H1 (cell line): ENCODE results near the gene GCHFR. TPM values are rescaled to one million over a fixed set of nuclear protein-coding genes. Genes with fewer than 3 reads are reported as not detected.
A peak's percentile ranks its signal among the peaks of the same experiment; 100 is the strongest.

Experiments
- CHD7 ChIP-seq: fragments of 300-600 bp; sonication (generic); IDR thresholded peaks from 2 replicates; pipeline ENCODE4 v1.7.1; 2012; ENCODE audit warnings: low read length, moderate library complexity, mild to moderate bottlenecking, inconsistent platforms; ENCODE audit not compliant: insufficient replicate concordance
- HDAC2 ChIP-seq, 2 experiments: fragments of 300-600 bp in 1 of 2; sonication (generic) in 1 of 2; IDR thresholded peaks; 2 replicates each; pipeline ENCODE4 v1.6.1; 2011 to 2012; ENCODE audit warnings: low read depth in 2 of 2, low read length in 2 of 2, mild to moderate bottlenecking in 2 of 2, moderate library complexity in 2 of 2, borderline replicate concordance in 1 of 2, inconsistent platforms in 1 of 2
- JUND ChIP-seq: IDR thresholded peaks from 2 replicates; pipeline ENCODE4 v1.6.1; 2011; ENCODE audit warnings: mild to moderate bottlenecking, improper control_type of control experiment, low read length
- KDM1A ChIP-seq: fragments of 200-600, 300-600 bp; sonication (generic); IDR thresholded peaks from 2 replicates; pipeline ENCODE4 v1.7.1; 2016; ENCODE audit warnings: mild to moderate bottlenecking, low read length, borderline replicate concordance
- KDM5A ChIP-seq: fragments of 200-600 bp; IDR thresholded peaks from 2 replicates; pipeline ENCODE4 v1.7.1; 2012; ENCODE audit warnings: mild to moderate bottlenecking, low read length, inconsistent platforms, mixed read lengths
- SP4 ChIP-seq: IDR thresholded peaks from 2 replicates; pipeline ENCODE4 v1.6.1; 2012; ENCODE audit warnings: low read length, inconsistent platforms
- polyA plus RNA-seq, 7 experiments: library from polyadenylated mRNA; depleted of rRNA in 3 of 7; stranded (reverse) in 5 of 7; unstranded in 2 of 7; fragments of >200 nt in 5 of 7; fragments of 200-250 nt in 2 of 7; gene quantifications; 1 replicate in 5 of 7; 2 replicates in 1 of 7; 4 replicates in 1 of 7; pipeline versions ENCODE4 v1.2.1 to v1.2.3, GENCODE V29; 2011 to 2013; ENCODE audit warnings: missing spikeins in 2 of 7, mixed read lengths in 2 of 7
- total RNA-seq: library from RNA; stranded (reverse); fragmentation: NEBNext Ultra II Directional; extraction: Animal tissue kit (Norgen Biotek cat#: 25700); gene quantifications from 2 replicates; pipeline ENCODE4 v1.2.1, GENCODE V29; 2021

Gene GCHFR
- total and polyA plus RNA-seq, 2 of the 8 experiments (the other 6 are each of a cell fraction or from before 2014, with no cell fraction given), result 25.9 to 81.5 TPM

GRCh38 chr15:40787991-40788390 is 24.1 kb downstream of the GCHFR start (continued):
- TF ChIP-seq CHD7 (no peak), KDM1A (peak; percentile 4; the same call in 1 of the 2 replicates), KDM5A (no peak), SP4 (no peak), JUND (no peak), HDAC2 (IDR thresholded peaks at IDR 0.05; ENCODE audit: borderline replicate concordance in 1 of 2, low read depth in 2 of 2, low read length in 2 of 2) (no peak)
